NT2/D1 (cell line): Measurements from ENCODE around the gene GPC6.

Source experiments
- SUZ12 ChIP-seq: IDR thresholded peaks from 2 replicates; pipeline ENCODE4 v1.6.1; 2011; ENCODE audit not compliant: insufficient read length, insufficient read depth; ENCODE audit errors: extremely low read depth
- YY1 ChIP-seq: IDR thresholded peaks from 2 replicates; pipeline ENCODE4 v1.6.1; 2011; ENCODE audit not compliant: insufficient read length, insufficient read depth
- ZNF274 ChIP-seq: IDR thresholded peaks from 2 replicates; pipeline ENCODE4 v1.6.1; 2011; ENCODE audit warnings: mild to moderate bottlenecking, low read depth, low read length

DNA sequence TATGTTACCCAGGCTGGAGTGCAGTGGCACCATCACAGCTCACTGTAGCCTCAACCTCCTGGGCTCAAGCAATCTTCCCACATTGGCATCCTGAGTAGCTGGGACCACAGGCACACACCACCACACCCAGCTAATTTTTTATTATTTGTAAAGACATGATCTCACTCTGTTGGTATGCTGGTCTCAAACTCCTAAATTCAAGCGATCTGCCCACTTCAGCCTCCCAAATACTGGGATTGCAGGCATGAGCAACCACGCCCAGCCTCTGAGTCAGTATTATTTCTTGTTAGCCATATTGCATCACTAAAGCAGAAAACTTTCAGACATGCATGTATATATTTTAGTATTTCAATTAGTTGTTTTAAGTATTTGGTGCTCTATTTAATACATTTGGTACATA is 376.4 kb downstream of the GPC6 start:
- TF ChIP-seq SUZ12 = no peak
- no peak for TF ChIP-seq YY1
- TF ChIP-seq ZNF274 = no peak
